Keratinocyte (primary cell): ENCODE results near the gene ACTN1. TPM values are rescaled to one million over a fixed set of nuclear protein-coding genes. Genes with fewer than 3 reads are reported as not detected.

ENCODE experiments used
- DNase-seq: peaks from one replicate; pipeline ENCODE4 v3.0.0-alpha.2; 2011; ENCODE audit warnings: low read depth, missing footprints, low spot score
- FAIRE-seq: peaks from 2 replicates; lab custom pipeline; 2011; peaks lifted over from hg19 to GRCh38; lab: Jason Lieb, UNC
- H2AFZ ChIP-seq: 2 replicates; pipeline ENCODE4 v1.6.0; 2012; ENCODE audit warnings: low read length, control low read depth, inconsistent platforms; ENCODE audit not compliant: control insufficient read depth
- H3K27ac ChIP-seq: 2 replicates; pipeline ENCODE4 v1.5.1; 2011; ENCODE audit warnings: low read length; ENCODE audit not compliant: control insufficient read depth, insufficient read depth
- H3K27me3 ChIP-seq: 3 replicates; pipeline ENCODE4 v1.6.0; 2011; ENCODE audit warnings: low read length; ENCODE audit not compliant: control insufficient read depth, insufficient read depth; ENCODE audit errors: extremely low read depth
- H3K36me3 ChIP-seq, 2 experiments: 2 replicates in 1 of 2; 3 replicates in 1 of 2; pipeline ENCODE4 v1.5.1; 2011; ENCODE audit warnings: low read length in 2 of 2, mild to moderate bottlenecking in 1 of 2; ENCODE audit not compliant: control insufficient read depth in 2 of 2, insufficient read depth in 2 of 2; ENCODE audit errors: extremely low read depth in 1 of 2
- H3K4me1 ChIP-seq: 3 replicates; pipeline ENCODE4 v1.5.1; 2011; ENCODE audit warnings: low read length; ENCODE audit not compliant: control insufficient read depth, insufficient read depth; ENCODE audit errors: extremely low read depth
- H3K4me2 ChIP-seq: 3 replicates; pipeline ENCODE4 v1.6.0; 2011; ENCODE audit warnings: low read depth, low read length; ENCODE audit not compliant: control insufficient read depth, insufficient read depth; ENCODE audit errors: extremely low read depth
- H3K4me3 ChIP-seq, 3 experiments: fragments of 200-600 bp in 1 of 3; sonication (generic) in 1 of 3; 2 replicates in 2 of 3; 3 replicates in 1 of 3; pipeline ENCODE4 v1.5.1; 2011 to 2016; ENCODE audit warnings: low read length in 3 of 3, mild to moderate bottlenecking in 3 of 3, control low read depth in 2 of 3, inconsistent platforms in 1 of 3, low read depth in 1 of 3, mixed read lengths in 1 of 3, mixed run types in 1 of 3, moderate library complexity in 1 of 3; ENCODE audit not compliant: control insufficient read depth in 2 of 3, insufficient read depth in 2 of 3; ENCODE audit errors: extremely low read depth in 1 of 3
- H3K79me2 ChIP-seq: 2 replicates; pipeline ENCODE4 v1.6.0; 2012; ENCODE audit warnings: low read length; ENCODE audit not compliant: control insufficient read depth, insufficient read depth
- H3K9ac ChIP-seq: 3 replicates; pipeline ENCODE4 v1.6.0; 2011; ENCODE audit warnings: low read length; ENCODE audit not compliant: control insufficient read depth, insufficient read depth; ENCODE audit errors: extremely low read depth
- H3K9me1 ChIP-seq: 3 replicates; pipeline ENCODE4 v1.6.0; 2011; ENCODE audit warnings: low read length; ENCODE audit not compliant: control insufficient read depth, insufficient read depth; ENCODE audit errors: extremely low read depth
- H3K9me3 ChIP-seq: 2 replicates; pipeline ENCODE4 v1.5.1; 2012; ENCODE audit warnings: low read depth, low read length; ENCODE audit not compliant: control insufficient read depth
- H4K20me1 ChIP-seq: 3 replicates; pipeline ENCODE4 v1.6.0; 2011; ENCODE audit warnings: low read length; ENCODE audit not compliant: control insufficient read depth, insufficient read depth; ENCODE audit errors: extremely low read depth
- EZH2 ChIP-seq: IDR thresholded peaks from one replicate; pipeline ENCODE4 v1.6.1; 2012; ENCODE audit warnings: inconsistent platforms, mild to moderate bottlenecking, low read length, moderate library complexity
- dilution Hi-C: fragments of 300-500 bp; cut with MboI; formaldehyde crosslinking; loops from one replicate; pipeline ENCODE4 v1.7.0; 2020; ENCODE audit warnings: low sequenced_read_pairs; ENCODE audit not compliant: extremely low pct_ligation_motif_present
- polyA plus RNA-seq, 5 experiments: library from polyadenylated mRNA; depleted of rRNA in 3 of 5; stranded (reverse) in 3 of 5; stranded (forward) in 1 of 5; unstranded in 1 of 5; fragments of >200 nt; gene quantifications; 1 replicate in 1 of 5; 2 replicates in 3 of 5; 3 replicates in 1 of 5; pipeline versions ENCODE4 v1.2.1 to v1.2.3, GENCODE V29; 2011 to 2012; ENCODE audit warnings: missing spikeins in 2 of 5, low read depth in 1 of 5, low replicate concordance in 1 of 5
- TF ChIP-seq, protein P1 (sequence below), 3 experiments: IDR thresholded peaks in 1 of 3; conservative IDR thresholded peaks in 1 of 3; optimal IDR thresholded peaks in 1 of 3; 2 replicates in 2 of 3; 3 replicates in 1 of 3; pipeline versions ENCODE3 to v1.5.1; 2011; ENCODE audit warnings: low read length in 3 of 3, mild to moderate bottlenecking in 3 of 3, moderate library complexity in 2 of 3, control low read depth in 1 of 3, inconsistent platforms in 1 of 3; ENCODE audit not compliant: insufficient read depth in 2 of 3; ENCODE audit errors: extremely low read depth in 1 of 3

Gene ACTN1
- polyA plus RNA-seq, 1 donor (not counting 4 experiments of a cell fraction or from before 2014, with no cell fraction given): 558 TPM

- no peaks in the 10 kb centered on the region for H3K27me3 ChIP-seq
- TF ChIP-seq EZH2: no peak
- TF ChIP-seq, protein P1, sequence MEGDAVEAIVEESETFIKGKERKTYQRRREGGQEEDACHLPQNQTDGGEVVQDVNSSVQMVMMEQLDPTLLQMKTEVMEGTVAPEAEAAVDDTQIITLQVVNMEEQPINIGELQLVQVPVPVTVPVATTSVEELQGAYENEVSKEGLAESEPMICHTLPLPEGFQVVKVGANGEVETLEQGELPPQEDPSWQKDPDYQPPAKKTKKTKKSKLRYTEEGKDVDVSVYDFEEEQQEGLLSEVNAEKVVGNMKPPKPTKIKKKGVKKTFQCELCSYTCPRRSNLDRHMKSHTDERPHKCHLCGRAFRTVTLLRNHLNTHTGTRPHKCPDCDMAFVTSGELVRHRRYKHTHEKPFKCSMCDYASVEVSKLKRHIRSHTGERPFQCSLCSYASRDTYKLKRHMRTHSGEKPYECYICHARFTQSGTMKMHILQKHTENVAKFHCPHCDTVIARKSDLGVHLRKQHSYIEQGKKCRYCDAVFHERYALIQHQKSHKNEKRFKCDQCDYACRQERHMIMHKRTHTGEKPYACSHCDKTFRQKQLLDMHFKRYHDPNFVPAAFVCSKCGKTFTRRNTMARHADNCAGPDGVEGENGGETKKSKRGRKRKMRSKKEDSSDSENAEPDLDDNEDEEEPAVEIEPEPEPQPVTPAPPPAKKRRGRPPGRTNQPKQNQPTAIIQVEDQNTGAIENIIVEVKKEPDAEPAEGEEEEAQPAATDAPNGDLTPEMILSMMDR (optimal IDR thresholded peaks at IDR 0.05 in 1 of 3, IDR thresholded peaks at IDR 0.05 in 1 of 3, conservative IDR thresholded peaks at IDR 0.05 in 1 of 3; ENCODE audit: extremely low read depth in 1 of 3, insufficient read depth in 2 of 3, low read length in 3 of 3): no peak
- H2AFZ ChIP-seq: no peak overlapping the region
- no peak overlapping the region for H3K27ac ChIP-seq
- no peaks in the 10 kb centered on the region for H3K36me3 ChIP-seq
- H3K9ac ChIP-seq: no peak overlapping the region
- dilution Hi-C loops: no loop called here
- no peaks in the 10 kb centered on the region for H3K79me2 ChIP-seq
- DNase-seq (no peak), FAIRE-seq (no peak)
- H3K4me3 ChIP-seq: no peak overlapping the region
- no peaks in the 10 kb centered on the region for H3K9me1 ChIP-seq
- no peak overlapping the region for H3K4me2 ChIP-seq
- H3K4me1 ChIP-seq: peaks cover 3% of the 10 kb centered on the region
- H3K9me3 ChIP-seq: no peaks in the 10 kb centered on the region
- no peaks in the 10 kb centered on the region for H4K20me1 ChIP-seq
Measured at GRCh38 chr14:68987653-68988036, 8.5 kb upstream of the ACTN1 start.

- dilution Hi-C loops: no loop called here
- H3K4me1 ChIP-seq: peaks cover 4% of the 10 kb centered on the region
- H3K9me3 ChIP-seq: no peaks in the 10 kb centered on the region
- TF ChIP-seq, protein P1 (optimal IDR thresholded peaks at IDR 0.05 in 1 of 3, IDR thresholded peaks at IDR 0.05 in 1 of 3, conservative IDR thresholded peaks at IDR 0.05 in 1 of 3; ENCODE audit: extremely low read depth in 1 of 3, insufficient read depth in 2 of 3, low read length in 3 of 3): no peak
- no peak for TF ChIP-seq EZH2
- DNase-seq: no peak
- no peaks in the 10 kb centered on the region for H3K79me2 ChIP-seq
- H3K4me2 ChIP-seq: no peak overlapping the region
- no peak overlapping the region for H3K27ac ChIP-seq
- H3K27me3 ChIP-seq: no peaks in the 10 kb centered on the region
- H2AFZ ChIP-seq: no peak overlapping the region
- no peak overlapping the region for H3K9ac ChIP-seq
- H3K4me3 ChIP-seq: no peak overlapping the region
- no peaks in the 10 kb centered on the region for H4K20me1 ChIP-seq
- H3K9me1 ChIP-seq: no peaks in the 10 kb centered on the region
- H3K36me3 ChIP-seq: no peaks in the 10 kb centered on the region
- no peak for FAIRE-seq
Measured at GRCh38 chr14:68986926-68987652, 8.0 kb upstream of the ACTN1 start.
